GM23338 (cell line): ENCODE measurements around the gene TMEM209. TPM values are rescaled to one million over a fixed set of nuclear protein-coding genes. Genes with fewer than 3 reads are reported as not detected.

Source experiments
- ATAC-seq: fragments of 200-7000 bp; cut with Tn5 transposase; 3 replicates; pipeline ENCODE4 v1.9.1; 2020
- DNase-seq: peaks from one replicate; pipeline ENCODE4 v3.0.0-alpha.2; 2015; ENCODE audit warnings: low spot score
- H2AFZ ChIP-seq: fragments of 200-600 bp; sonication (generic); 2 replicates; pipeline ENCODE4 v1.8.0; 2016; ENCODE audit warnings: antibody characterized with exemption, mild to moderate bottlenecking, moderate library complexity
- H3F3A ChIP-seq: fragments of 200-600 bp; sonication (generic); replicated peaks from 2 replicates; pipeline ENCODE4 v1.8.0; 2017; ENCODE audit warnings: antibody characterized with exemption, mixed run types, low read depth
- H3K27ac ChIP-seq: fragments of 200-600 bp; sonication (generic); 2 replicates; pipeline ENCODE4 v1.6.1; 2016; ENCODE audit warnings: low read depth
- H3K27me3 ChIP-seq: fragments of 200-600 bp; sonication (generic); 2 replicates; pipeline ENCODE4 v1.8.0; 2016; ENCODE audit warnings: mild to moderate bottlenecking, mixed run types, moderate library complexity; ENCODE audit not compliant: insufficient read depth
- H3K36me3 ChIP-seq: fragments of 200-600 bp; sonication (generic); 2 replicates; pipeline ENCODE4 v1.8.0; 2016; ENCODE audit warnings: mild to moderate bottlenecking; ENCODE audit not compliant: insufficient read depth
- H3K4me1 ChIP-seq: fragments of 200-600 bp; sonication (generic); 2 replicates; pipeline ENCODE4 v1.8.0; 2016; ENCODE audit warnings: mild to moderate bottlenecking, moderate library complexity; ENCODE audit not compliant: insufficient read depth
- H3K4me2 ChIP-seq: fragments of 200-600 bp; sonication (generic); 2 replicates; pipeline ENCODE4 v1.7.1; 2017; ENCODE audit warnings: mixed run types
- H3K4me3 ChIP-seq: fragments of 200-600 bp; sonication (generic); 2 replicates; pipeline ENCODE4 v1.6.1; 2016; ENCODE audit warnings: mixed run types
- H3K79me2 ChIP-seq: fragments of 200-600 bp; sonication (generic); replicated peaks from 2 replicates; pipeline ENCODE4 v1.8.0; 2017; ENCODE audit warnings: mild to moderate bottlenecking; ENCODE audit not compliant: insufficient read depth
- H3K9me2 ChIP-seq: fragments of 200-600 bp; sonication (generic); 2 replicates; pipeline ENCODE4 v1.8.0; 2017; ENCODE audit not compliant: insufficient read depth
- H4K20me1 ChIP-seq: fragments of 200-600 bp; sonication (generic); replicated peaks from 2 replicates; pipeline ENCODE4 v1.8.0; 2017; ENCODE audit warnings: mild to moderate bottlenecking; ENCODE audit not compliant: insufficient read depth
- H3K27ac Mint-ChIP-seq: 2 replicates; pipeline ENCODE4 v1.8.0; 2020; ENCODE audit warnings: inconsistent platforms, mild to moderate bottlenecking, moderate library complexity, mixed read lengths
- H3K27me3 Mint-ChIP-seq: 3 replicates; pipeline ENCODE4 v1.8.0; 2022; ENCODE audit warnings: low read depth, mild to moderate bottlenecking, moderate library complexity, mixed read lengths, inconsistent platforms; ENCODE audit not compliant: insufficient read depth, poor library complexity
- H3K36me3 Mint-ChIP-seq: 3 replicates; pipeline ENCODE4 v1.8.0; 2021; ENCODE audit warnings: low read depth, mild to moderate bottlenecking, inconsistent platforms, moderate library complexity, mixed read lengths
- H3K4me1 Mint-ChIP-seq: 3 replicates; pipeline ENCODE4 v1.8.0; 2020; ENCODE audit warnings: mild to moderate bottlenecking, inconsistent platforms, mixed read lengths
- H3K4me3 Mint-ChIP-seq: 3 replicates; pipeline ENCODE4 v1.8.0; 2021; ENCODE audit warnings: moderate library complexity, mild to moderate bottlenecking, inconsistent platforms, mixed read lengths
- H3K9me3 Mint-ChIP-seq: 3 replicates; pipeline ENCODE4 v1.8.0; 2020; ENCODE audit warnings: moderate library complexity, mild to moderate bottlenecking, inconsistent platforms, mixed read lengths
- CREB1 ChIP-seq: fragments of 250-450 bp; sonication (Bioruptor Pico); IDR thresholded peaks from 2 replicates; pipeline ENCODE4 v1.5.0; 2020; ENCODE audit warnings: low read depth, mild to moderate bottlenecking, moderate library complexity
- CTCF ChIP-seq, 2 experiments: fragments of 200-600 bp in 1 of 2; sonication (generic) in 1 of 2; conservative IDR thresholded peaks; 2 replicates each; pipeline versions ENCODE4 v1.5.1 to v1.6.1; 2016 to 2017; ENCODE audit warnings: antibody characterized with exemption in 2 of 2, low read depth in 2 of 2, mild to moderate bottlenecking in 2 of 2, moderate library complexity in 1 of 2
- ETS1 ChIP-seq: IDR thresholded peaks from 2 replicates; pipeline ENCODE4 v1.6.1; 2016; ENCODE audit warnings: antibody characterized with exemption
- EZH2phosphoT487 ChIP-seq: fragments of 200-600 bp; sonication (generic); IDR thresholded peaks from one replicate; pipeline ENCODE4 v1.8.1; 2018; ENCODE audit warnings: antibody characterized with exemption; ENCODE audit not compliant: unreplicated experiment
- JUNB ChIP-seq: IDR thresholded peaks from one replicate; pipeline ENCODE4 v1.6.1; 2016; ENCODE audit warnings: antibody characterized with exemption; ENCODE audit not compliant: unreplicated experiment
- NANOG ChIP-seq: IDR thresholded peaks from 2 replicates; pipeline ENCODE4 v1.6.1; 2016; ENCODE audit warnings: antibody characterized with exemption, borderline replicate concordance
- POLR2AphosphoS5 ChIP-seq: IDR thresholded peaks from 2 replicates; pipeline ENCODE4 v1.6.1; 2016; ENCODE audit warnings: antibody characterized with exemption, low read depth
- REST ChIP-seq: IDR thresholded peaks from one replicate; pipeline ENCODE4 v1.6.1; 2018; ENCODE audit warnings: antibody characterized with exemption; ENCODE audit not compliant: unreplicated experiment
- STAT1 ChIP-seq: IDR thresholded peaks from one replicate; pipeline ENCODE4 v1.6.1; 2016; ENCODE audit warnings: antibody characterized with exemption; ENCODE audit not compliant: unreplicated experiment
- ZNF114 ChIP-seq: fragments of 250-450 bp; sonication (Bioruptor Pico); IDR thresholded peaks from 2 replicates; pipeline ENCODE4 v1.5.0; 2020; ENCODE audit warnings: mild to moderate bottlenecking, moderate library complexity
- ZNF331 ChIP-seq: fragments of 250-450 bp; sonication (Bioruptor Pico); IDR thresholded peaks from 2 replicates; pipeline ENCODE4 v1.5.0; 2020; ENCODE audit warnings: low read depth, mild to moderate bottlenecking, moderate library complexity
- ZNF462 ChIP-seq: fragments of 250-450 bp; sonication (Bioruptor Pico); IDR thresholded peaks from 2 replicates; pipeline ENCODE4 v1.5.0; 2020; ENCODE audit warnings: mild to moderate bottlenecking, moderate library complexity
- polyA plus RNA-seq: library from polyadenylated mRNA; unstranded; fragments of >200 nt; fragmentation: Nextera tagmentation; extraction: Ambion mirVana; gene quantifications from 2 replicates; pipeline ENCODE4 v1.2.1, GENCODE V29; 2016
- total RNA-seq: library from RNA; depleted of rRNA; stranded (reverse); fragments of >200 nt; shearing (Covaris generic); gene quantifications from 2 replicates; pipeline ENCODE4 v1.2.3, GENCODE V29; 2014

The TMEM209 gene
- total and polyA plus RNA-seq, 2 experiments from 2014 or later: 18.6 to 26.2 TPM

- H4K20me1 ChIP-seq: no peaks in the 10 kb centered on the region
- H2AFZ ChIP-seq: no peak overlapping the region
- H3F3A ChIP-seq: no peaks in the 10 kb centered on the region
- H3K4me3 Mint-ChIP-seq: no peak overlapping the region
- no peaks in the 10 kb centered on the region for H3K79me2 ChIP-seq
- H3K27me3 ChIP-seq: no peaks in the 10 kb centered on the region
- H3K9me2 ChIP-seq: no peaks in the 10 kb centered on the region
- TF ChIP-seq STAT1 (no peak), EZH2phosphoT487 (no peak), CREB1 (CRISPR knock-in tag) (no peak), JUNB (no peak), POLR2AphosphoS5 (no peak), ZNF462 (no peak), ZNF114 (CRISPR knock-in tag) (no peak), NANOG (no peak), CTCF (conservative IDR thresholded peaks at IDR 0.05; ENCODE audit: low read depth in 2 of 2) (no peak), ETS1 (no peak), ZNF331 (no peak), REST (no peak)
- H3K4me2 ChIP-seq: no peak overlapping the region
- DNase-seq (no peak), ATAC-seq (no peak)
- H3K9me3 Mint-ChIP-seq: no peaks in the 10 kb centered on the region; the same call in 2 of the 3 replicates
- no peaks in the 10 kb centered on the region; the same call in 2 of the 3 replicates for H3K4me1 Mint-ChIP-seq
- peaks cover 3% of the 10 kb centered on the region for H3K27me3 Mint-ChIP-seq
- H3K4me3 ChIP-seq: no peak overlapping the region
- H3K4me1 ChIP-seq: no peaks in the 10 kb centered on the region
- no peak overlapping the region for H3K27ac ChIP-seq
- no peaks in the 10 kb centered on the region for H3K36me3 ChIP-seq
- H3K36me3 Mint-ChIP-seq: no peaks in the 10 kb centered on the region
- H3K27ac Mint-ChIP-seq: no peak overlapping the region
Observed at GRCh38 chr7:130219871-130220270, 14.7 kb upstream of the TMEM209 start.
